ENCODE data around the gene CNOT10.
"Not testable (repeated sequence)": the region's sequence is repeated elsewhere in the genome, so short reads cannot be mapped to it uniquely, and the experiment has no call there.

The CNOT10 gene, protein sequence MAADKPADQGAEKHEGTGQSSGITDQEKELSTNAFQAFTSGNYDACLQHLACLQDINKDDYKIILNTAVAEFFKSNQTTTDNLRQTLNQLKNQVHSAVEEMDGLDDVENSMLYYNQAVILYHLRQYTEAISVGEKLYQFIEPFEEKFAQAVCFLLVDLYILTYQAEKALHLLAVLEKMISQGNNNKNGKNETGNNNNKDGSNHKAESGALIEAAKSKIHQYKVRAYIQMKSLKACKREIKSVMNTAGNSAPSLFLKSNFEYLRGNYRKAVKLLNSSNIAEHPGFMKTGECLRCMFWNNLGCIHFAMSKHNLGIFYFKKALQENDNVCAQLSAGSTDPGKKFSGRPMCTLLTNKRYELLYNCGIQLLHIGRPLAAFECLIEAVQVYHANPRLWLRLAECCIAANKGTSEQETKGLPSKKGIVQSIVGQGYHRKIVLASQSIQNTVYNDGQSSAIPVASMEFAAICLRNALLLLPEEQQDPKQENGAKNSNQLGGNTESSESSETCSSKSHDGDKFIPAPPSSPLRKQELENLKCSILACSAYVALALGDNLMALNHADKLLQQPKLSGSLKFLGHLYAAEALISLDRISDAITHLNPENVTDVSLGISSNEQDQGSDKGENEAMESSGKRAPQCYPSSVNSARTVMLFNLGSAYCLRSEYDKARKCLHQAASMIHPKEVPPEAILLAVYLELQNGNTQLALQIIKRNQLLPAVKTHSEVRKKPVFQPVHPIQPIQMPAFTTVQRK

DNA sequence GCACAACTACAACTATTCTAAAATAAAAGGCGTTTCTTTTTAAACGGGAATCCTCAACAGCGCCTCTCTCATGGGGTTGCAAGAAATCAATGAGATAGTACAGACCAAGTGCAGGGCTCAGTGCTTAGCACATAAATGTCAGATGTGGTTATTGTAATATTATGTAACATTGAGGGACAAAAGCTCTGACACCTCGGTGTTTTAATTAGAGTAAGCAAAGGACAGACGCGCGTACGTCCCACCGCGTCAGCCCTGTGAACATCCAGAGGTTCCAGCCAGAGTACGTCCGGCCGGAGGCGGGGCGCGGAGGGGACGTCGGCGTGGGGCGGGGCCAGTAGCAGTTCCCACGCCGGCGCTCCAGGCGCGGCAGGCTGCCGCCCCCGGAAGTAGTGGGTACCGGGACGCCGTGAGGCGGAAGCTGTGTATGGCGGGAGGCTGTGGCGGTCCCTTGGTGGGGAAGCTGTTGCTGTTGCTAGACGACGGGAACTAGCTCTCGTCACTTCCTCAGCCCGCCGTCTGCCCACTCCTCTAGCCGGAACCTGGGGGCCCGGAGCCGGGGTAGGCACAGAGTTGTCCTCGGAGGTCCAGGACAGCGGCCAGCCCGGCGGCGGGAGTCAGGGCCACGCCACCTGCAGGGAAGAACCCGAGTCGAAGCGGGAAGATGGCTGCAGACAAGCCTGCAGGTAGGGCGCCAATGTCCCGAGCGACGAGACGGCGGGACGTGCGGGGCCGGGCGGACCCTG, at the start of gene CNOT10:
Gene CNOT10 (plus strand): TSS at position 389 of the 743 bp plus-strand sequence. CDS start 273 bp downstream, at position 662.
- DNase-seq: peak; percentile 93

DNA sequence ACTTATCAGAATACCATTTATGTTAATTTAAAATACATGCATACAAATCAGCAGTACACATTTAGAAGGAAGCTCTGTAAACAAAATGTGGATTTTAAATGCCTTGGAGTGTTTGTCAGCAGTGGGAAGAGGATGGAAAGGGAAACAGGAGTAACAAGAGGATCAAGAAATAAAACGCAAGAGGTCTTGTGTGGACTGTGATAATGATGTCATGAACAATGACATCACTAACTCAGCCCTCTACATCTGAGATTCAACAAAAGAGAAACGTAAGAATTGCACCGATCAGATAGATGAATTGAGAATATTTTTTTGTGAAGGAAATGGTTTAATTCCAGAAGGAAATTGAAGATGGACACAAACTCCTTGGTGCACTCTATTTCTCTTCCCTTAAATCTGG, 44.0 kb upstream of the CNOT10 start:
- no peak for DNase-seq

DNA sequence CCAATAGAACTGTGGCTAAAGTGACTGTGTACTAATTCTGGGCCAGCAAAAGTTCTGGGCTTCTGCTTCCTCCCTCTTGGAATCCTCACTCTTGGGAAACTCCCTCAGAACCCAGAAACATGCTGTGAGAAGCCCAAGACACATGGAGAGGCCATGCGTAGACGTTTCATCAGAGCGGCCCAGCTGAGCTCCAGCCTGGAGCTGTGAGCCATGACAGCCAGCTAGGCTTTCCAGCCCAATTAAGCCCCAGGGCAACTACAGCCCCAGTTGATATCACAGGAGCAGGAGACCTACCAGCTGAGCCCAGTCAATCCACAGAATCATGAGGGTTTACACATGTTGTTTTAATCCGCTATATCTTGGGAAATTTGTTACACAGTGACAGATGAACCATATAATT, 43.6 kb upstream of the CNOT10 start:
- peak; percentile 56 for DNase-seq

DNA sequence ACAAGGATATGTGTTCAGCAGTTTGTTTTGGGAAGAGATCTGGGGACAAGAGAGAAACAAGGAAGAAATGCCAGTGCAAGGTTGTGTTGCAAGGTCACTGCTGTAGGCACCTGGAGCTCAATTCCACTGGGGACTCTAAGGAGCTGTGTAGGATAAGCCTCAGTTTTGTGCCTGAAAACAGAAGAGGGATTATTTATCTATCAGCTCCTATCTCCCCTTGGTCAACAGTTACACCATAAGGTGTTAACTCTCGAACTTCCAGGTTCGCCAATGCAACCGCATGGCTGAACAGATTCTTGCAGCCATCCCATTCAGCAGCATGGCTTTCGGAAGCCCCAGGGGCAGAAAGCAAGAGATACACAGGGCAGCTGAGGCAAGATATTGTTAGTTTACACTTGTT, 41.6 kb upstream of the CNOT10 start:
- no peak for DNase-seq

DNA sequence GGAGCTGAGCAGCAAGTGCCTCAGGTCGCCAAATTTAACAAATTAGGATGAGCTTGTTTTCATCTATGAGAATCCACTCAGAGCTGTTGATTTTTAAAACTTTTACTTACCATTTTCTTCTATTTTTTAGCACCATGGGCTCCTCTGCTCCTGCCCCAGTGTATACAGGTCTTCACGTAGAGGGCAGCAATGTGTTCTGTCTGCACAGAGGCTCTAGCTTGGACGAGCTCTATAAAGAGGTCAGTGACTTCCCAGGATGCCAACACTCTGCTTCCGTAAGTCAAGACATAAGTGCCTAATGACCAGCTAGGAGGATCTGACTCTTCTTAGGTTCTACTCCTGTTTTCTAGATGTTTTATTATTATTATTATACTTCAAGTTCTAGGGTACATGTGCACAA, 41.2 kb upstream of the CNOT10 start:
- no peak for DNase-seq

DNA sequence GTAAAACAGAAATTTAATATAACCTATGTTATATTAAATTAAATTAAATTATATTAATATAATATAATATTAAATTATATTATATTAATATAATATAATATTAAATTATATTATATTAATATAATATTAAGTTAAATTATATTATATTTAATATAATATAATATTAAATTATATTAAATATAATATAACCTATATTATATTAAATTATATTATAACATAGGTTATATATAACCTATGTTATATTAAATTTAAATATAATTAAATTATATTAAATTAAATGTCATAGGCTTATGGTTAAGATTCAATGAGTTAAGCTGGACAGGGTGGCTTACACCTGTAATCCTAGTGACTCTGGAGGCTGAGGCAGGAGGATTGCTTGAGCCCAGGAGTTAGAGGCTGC, 40.6 kb upstream of the CNOT10 start:
- no peak for DNase-seq

DNA sequence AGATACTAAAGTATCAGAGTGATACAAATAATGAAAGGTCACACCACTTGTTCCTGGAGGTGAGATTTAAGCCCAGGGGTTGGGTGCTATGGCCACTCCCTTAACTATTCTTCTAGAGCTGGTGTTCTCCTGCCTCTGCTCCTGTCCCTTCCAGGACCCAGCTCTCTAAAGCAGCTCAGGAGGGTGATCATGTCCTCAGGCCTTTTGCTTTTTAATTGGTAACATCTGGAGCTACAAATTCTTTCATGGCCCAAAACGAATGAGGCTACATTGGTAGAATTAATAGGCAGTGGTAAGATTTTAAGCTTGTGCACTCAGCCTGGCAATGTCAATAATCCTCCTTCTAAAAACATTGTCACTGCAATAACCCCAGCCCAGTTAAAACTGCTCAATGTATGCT, 38.2 kb upstream of the CNOT10 start:
- peak; percentile 38 for DNase-seq

DNA sequence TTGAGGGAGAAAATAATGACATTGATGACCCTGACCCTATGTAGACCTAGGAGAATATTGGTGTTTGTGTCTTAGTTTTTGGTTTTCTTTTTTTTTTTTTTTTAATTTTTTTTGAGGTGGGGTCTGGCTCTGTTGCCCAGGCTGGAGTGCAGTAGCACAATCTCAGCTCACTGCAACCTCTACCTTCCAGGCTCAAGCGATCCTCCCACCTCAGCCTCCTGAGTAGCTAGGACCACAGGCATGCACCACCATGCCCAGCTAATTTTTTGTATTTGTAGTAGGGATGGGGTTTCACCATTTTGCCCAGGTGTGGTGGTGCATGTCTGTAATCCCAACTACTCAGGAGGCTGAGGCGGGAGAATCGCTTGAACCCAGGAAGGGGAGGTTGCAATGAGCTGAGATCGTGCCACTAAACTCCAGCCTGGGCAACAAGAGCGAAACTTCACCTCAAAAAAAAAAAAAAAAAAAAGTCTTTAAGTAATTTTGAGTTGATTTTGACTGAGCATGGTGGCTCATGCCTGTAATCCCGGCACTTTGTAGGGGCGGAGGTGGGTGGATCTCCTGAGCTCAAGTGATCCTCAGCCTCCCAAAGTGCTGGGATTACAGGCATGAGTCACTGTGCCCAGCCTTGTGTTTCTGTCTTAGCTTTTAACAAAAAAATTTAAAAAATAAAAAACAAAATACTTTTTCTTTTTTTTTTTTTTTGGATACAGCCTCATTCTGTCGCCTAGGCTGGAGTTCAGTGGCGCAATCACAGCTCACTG, 32.5 kb upstream of the CNOT10 start:
- not testable (repeated sequence) for DNase-seq

DNA sequence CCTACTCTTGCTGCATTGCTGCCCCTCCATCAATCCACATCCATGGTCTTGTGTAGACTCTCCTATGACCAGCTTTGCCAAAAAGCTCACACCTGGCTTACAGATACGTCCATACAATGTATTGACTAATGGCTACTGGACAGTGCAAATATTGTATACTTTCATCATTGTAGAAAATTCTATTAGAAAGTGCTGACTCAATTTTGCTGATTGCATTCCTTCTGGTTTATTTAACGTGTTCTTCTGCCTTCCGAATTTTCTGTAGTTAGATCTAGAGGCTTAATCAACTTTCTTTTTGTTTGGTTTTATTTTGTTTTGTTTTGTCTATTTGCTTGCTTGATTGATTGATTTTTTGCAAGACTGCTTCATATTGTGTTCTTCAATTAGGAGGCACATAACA, 29.8 kb upstream of the CNOT10 start:
- no peak for DNase-seq

DNA sequence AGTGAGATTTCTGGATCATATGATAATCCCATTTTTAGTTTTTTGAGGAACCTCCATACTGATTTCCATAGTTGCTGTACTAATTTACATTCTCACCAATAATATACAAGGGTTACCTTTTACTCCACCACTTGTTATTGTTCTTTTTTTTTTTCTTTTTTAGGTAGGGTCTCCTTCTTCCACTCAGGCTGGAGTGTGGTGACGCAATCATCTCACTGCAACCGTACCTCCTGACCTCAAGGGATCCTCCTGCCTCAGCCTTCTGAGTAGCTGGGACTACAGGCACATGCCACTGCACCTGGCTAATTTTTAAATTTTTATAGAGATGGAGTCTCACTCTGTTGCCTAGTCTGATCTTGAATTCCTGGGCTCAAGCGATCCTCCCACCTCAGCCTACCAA, 24.4 kb upstream of the CNOT10 start:
- no peak for DNase-seq

DNA sequence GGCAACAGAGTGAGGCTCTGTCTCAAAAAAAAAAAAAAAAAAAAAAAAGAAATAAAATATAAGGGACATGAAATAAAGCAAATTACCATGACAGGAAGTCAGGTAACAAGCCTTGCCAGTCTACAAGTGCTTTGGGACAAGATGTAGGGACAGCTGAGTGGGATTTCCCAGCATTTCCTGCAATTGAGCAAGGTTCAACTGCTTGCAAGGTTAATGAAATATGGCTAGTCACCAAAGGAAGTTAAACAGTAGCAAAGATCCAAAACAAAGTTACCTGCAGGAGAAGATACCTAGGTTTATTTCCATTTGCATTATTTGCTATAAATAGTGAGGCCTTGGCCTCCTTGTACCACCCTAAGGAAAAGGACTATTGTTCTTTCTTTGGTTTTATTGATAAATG, 22.3 kb upstream of the CNOT10 start:
- DNase-seq: no peak

DNA sequence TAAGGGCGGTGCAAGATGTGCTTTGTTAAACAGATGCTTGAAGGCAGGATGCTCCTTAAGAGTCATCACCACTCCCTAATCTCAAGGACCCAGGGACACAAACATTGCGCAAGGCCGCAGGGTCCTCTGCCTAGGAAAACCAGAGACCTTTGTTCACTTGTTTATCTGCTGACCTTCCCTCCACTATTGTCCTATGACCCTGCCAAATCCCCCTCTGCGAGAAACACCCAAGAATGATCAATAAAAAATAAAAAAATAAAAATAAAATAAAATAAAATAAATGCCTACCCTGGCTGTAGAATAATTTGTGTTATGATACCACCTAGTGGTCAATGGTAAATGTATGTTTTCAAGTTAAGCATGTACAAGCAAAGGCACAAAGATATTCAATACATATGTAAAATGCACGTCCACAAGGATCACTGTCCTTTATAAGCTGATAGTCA, 20.3 kb upstream of the CNOT10 start:
- peak; percentile 31 for DNase-seq

DNA sequence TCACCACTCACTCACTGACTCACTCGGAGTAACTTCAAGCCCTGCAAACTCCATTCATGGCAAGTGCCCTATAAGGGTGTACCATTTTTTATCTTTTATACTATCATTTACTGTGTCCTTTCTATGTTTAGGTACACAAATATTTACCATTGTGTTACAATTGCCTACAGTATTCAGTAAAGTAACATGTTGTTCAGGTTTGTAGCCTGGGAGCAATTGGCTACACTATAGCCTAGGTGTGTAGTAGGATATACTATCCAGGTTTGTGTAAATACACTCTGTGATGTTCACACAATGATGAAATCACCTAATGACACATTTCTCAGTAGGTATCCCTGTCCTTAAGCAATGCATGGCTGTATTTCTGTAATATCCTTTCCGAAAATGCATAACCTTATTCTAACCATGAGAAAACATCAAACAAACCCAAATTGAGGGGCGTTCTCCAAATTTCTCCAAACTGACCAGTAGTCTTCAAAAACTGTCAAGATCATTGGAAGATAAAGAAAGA, 17.9 kb upstream of the CNOT10 start:
- peak; percentile 7 for DNase-seq

DNA sequence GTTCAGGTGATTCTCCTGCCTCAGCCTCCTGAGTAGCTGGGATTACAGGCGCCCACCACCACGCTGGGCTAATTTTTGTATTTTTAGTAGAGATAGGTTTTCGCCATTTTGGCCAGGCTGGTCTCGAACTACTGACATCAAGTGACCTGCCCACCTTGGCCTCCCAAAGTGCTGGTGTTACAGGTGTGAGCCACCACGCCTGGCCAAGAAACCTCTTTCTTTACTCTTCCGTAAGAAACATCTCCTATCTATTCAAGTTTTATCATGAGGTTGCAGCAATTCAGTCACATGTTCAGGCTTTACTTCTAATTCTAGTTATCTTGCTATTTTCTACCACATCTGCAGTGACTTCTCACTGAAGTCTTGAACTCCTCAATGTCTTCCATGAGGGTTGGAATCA, 15.8 kb upstream of the CNOT10 start:
- DNase-seq: not testable (repeated sequence)

DNA sequence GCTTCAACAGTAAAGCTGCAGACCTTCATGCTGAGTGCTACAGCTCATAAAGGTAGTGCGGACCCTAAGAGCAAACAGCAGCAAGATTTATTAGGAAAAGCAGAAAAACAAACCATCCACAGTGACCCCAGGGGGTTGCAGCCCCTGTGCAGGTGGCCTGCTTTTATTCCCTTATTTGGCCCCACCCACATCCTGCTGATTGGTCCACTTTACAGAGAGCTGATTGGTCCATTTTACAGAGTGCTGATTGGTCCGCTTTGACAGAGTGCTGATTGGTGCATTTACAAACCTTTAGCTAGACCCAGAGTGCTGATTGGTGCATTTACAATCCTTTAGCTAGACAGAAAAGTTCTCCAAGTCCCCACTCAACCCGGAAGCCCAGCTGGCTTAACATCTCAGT, 11.3 kb upstream of the CNOT10 start:
- DNase-seq: not testable (repeated sequence)

DNA sequence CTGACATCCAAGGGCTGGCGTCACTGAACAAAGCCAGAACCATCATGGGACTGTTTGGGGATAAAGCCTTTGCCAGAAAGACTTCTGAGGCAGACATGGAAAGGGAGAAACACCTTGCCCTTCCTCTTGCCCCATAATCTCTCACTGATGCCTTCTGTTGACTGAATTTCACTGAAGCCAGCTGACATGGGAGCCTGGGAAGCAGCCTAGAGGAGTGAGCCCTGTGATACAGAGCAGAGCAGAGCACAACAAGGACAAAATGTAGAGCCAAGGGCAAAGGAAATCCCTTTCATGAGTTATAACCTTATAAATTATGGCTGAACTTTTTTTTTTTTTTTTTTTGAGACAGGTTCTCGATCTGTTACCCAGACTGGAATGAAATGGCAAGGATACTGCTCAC, 9.8 kb upstream of the CNOT10 start:
- no peak for DNase-seq

DNA sequence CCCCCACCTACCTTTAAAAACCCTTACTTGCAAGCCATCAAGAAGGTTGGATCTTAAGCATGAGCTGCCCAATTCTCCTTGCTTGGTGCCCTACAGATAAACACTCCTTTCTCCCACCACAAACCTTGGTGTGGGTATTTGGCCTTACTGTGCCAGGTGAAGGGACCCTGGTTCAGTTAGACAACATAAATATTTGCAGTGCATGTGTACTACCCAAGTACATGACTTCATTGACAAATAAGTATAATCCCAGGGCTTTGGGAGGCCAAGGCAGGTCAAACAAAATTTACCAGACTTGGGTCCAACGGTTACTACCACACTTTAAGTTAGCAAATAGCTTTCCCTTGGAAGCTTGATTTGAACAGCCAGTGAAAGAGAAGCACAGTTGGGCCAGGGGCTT, 9.3 kb upstream of the CNOT10 start:
- no peak for DNase-seq

DNA sequence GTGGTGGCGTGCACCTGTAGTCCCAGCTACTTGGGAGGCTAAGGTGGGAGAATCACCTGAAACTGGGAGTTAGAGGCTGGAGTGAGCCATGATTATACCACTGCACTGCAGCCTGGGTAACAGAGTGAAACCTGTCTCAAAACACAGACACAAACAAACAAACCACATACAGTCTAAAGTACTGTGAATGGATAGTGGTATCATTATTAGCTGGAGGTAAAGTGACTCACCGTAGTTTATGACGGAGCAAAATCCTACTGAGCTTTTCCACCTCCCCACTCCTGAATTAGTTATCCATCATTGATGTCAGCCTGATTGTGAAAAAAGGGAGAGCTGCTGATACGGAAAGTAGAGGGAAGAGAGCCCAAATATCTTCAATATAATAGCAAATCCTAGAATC, 3.2 kb upstream of the CNOT10 start:
- DNase-seq: no peak

DNA sequence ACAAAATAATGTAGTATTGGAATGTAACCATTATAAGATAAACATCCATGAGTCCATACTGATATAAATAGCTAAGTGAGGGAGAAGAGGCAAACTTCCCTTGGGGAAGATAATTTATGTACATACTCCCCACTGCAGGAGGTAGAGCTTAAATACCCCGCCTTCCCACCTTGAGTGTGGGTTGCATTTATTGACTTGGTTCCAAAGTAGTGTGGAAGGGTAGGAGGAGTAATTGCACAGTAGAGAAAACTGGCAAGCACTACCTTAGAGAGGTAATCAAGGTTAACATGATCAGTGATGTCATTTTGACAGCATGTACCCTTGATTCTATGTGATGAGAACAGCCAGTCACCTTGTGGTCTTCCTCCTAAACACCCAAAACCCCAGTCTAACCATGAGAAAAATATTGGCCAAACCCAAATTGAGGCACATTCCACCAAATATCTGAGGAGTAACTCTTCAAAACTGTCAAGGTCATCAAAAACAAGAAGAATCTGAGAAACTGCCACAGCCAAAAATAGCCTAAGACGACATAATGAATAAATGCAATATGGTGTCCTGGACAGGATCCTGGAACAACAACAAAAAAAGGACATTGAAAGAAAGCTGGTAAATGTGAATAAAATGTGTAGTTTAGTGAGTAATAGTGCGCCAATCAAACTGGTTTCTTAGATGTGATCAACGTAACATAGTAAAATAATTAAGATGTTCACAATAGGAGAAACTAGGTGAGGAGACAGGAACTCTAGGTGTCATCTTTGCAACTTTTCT, 774 bp upstream of the CNOT10 start:
- DNase-seq: peak; percentile 53

DNA sequence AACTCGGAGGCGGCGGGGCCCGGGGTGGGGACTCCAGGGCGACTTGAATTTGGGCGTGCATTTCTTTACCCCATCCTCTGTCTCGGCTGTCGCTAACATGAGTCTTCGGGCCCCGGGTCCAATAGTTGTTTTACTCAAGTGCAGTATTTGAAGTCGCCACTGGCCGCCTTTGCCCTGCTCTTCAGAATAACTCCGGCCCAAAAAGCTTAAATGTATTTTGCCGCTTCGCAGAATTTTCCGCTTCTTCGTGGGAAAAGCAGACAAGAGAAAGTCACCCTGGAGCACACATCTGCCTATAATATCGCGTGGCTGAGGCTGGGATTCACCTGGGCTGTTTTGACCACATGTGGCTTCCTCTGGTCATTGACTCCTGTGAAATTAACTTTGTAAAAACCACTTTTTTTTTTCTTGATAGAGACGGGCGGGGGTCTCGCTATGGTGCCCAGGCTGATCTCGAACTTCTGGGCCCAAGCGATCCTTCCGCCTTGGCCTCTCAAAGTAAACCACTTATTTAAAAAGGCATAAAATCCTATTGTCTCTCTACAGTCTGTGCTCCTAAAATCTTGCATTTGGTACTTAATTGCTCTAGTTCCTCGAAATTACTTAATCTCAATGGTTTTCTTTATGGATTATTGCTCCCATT, 676 bp downstream of the CNOT10 start:
- DNase-seq: peak; percentile 38

DNA sequence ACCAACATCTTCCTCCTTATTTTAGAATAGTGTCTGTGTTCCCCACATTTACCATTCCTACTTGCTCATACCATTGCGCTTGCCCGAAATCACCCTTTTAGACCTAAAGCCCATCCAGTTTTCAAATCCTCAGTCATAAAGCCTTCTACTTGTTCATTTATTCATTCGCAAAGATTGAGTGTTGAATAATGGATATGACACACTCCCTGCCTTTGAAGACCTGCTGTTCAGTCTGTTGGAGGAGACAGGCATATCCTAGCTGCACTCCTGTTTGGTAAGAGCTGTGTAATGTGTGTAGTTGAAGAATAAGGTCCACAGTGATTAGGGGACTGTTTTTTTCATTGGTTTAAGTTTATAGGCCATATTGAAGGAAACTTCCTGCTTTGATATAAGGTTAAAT, 1.7 kb downstream of the CNOT10 start:
- no peak for DNase-seq

All from NCI-H69 (cell line).